Kidney epithelial cell (primary cell): ENCODE measurements around the gene FRY. TPM values are rescaled to one million over a fixed set of nuclear protein-coding genes. Genes with fewer than 3 reads are reported as not detected.

Experiments used
- DNase-seq: peaks from one replicate; pipeline ENCODE4 v3.0.0-alpha.2; 2010; ENCODE audit warnings: low read depth
- H3K27me3 ChIP-seq: 2 replicates; pipeline ENCODE4 v1.6.0; 2011; ENCODE audit warnings: low read length; ENCODE audit not compliant: control insufficient read depth, insufficient read depth
- H3K36me3 ChIP-seq: 2 replicates; pipeline ENCODE4 v1.5.1; 2011; ENCODE audit warnings: low read length; ENCODE audit not compliant: control insufficient read depth, insufficient read depth
- H3K4me3 ChIP-seq: 2 replicates; pipeline ENCODE4 v1.5.1; 2011; ENCODE audit warnings: low read depth, mild to moderate bottlenecking, control low read depth, low read length
- total RNA-seq: library from RNA; depleted of rRNA; stranded (reverse); fragments of >200 nt; gene quantifications from 2 replicates; pipeline ENCODE4 v1.2.3, GENCODE V29; 2015
- TF ChIP-seq, protein P1 (sequence below): IDR thresholded peaks from 2 replicates; pipeline ENCODE4 v1.5.1; 2011; ENCODE audit warnings: mild to moderate bottlenecking, moderate library complexity, low read length, control low read depth, inconsistent platforms; ENCODE audit not compliant: insufficient read depth, poor library complexity, severe bottlenecking

The FRY gene
- total RNA-seq, 1 donor from 2014 or later: 6.7 TPM

DNA sequence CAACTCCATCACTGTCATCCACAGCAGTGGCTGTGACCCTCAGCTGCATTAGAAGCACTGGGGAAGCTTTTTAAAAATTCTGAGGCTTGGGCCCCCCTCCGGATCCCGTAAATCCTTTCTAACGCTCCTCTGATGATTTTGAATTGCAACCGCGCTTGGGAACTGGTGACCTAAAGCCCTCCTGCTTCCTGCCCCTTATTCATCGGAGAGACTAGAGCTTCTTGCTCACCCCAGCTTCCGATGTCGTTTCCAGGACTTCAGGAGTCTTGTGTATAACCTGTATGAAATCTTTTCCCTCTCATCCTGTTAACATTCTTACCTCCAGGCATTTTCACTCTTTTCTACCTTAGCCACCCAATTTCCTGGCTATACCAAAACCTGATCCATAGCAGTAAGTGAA lies 268.8 kb downstream of the FRY start:
- no peaks in the 10 kb centered on the region for H3K36me3 ChIP-seq
- TF ChIP-seq, protein P1, sequence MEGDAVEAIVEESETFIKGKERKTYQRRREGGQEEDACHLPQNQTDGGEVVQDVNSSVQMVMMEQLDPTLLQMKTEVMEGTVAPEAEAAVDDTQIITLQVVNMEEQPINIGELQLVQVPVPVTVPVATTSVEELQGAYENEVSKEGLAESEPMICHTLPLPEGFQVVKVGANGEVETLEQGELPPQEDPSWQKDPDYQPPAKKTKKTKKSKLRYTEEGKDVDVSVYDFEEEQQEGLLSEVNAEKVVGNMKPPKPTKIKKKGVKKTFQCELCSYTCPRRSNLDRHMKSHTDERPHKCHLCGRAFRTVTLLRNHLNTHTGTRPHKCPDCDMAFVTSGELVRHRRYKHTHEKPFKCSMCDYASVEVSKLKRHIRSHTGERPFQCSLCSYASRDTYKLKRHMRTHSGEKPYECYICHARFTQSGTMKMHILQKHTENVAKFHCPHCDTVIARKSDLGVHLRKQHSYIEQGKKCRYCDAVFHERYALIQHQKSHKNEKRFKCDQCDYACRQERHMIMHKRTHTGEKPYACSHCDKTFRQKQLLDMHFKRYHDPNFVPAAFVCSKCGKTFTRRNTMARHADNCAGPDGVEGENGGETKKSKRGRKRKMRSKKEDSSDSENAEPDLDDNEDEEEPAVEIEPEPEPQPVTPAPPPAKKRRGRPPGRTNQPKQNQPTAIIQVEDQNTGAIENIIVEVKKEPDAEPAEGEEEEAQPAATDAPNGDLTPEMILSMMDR: no peak

DNA sequence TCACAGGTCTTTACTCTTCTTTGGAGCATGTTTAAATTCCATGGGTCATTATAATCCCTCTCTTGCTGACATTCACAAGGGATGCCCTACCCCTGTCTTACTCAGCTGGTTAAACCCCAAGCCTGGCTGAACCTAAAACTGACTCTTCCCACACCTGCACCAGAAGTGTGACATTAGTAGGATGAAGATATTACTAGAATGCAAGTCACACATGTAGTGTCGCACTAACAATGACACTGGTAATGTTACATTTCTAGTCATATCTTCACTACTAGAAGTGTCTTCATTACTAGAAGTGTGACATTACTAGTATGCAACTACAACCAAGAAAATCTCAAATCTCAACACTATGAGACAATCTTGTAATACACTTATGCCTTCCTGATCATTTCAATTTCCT lies 269.3 kb downstream of the FRY start:
- Histone ChIP-seq H3K36me3 (no peaks in the 10 kb centered on the region), H3K27me3 (peaks cover 9% of the 10 kb centered on the region), H3K4me3 (no peak overlapping the region)
- TF ChIP-seq, protein P1: no peak
- no peak for DNase-seq

More for the DNA sequence above, 268.8 kb downstream of the FRY start:
- DNase-seq: no peak
- Histone ChIP-seq H3K4me3 (no peak overlapping the region), H3K27me3 (peaks cover 9% of the 10 kb centered on the region)

DNA sequence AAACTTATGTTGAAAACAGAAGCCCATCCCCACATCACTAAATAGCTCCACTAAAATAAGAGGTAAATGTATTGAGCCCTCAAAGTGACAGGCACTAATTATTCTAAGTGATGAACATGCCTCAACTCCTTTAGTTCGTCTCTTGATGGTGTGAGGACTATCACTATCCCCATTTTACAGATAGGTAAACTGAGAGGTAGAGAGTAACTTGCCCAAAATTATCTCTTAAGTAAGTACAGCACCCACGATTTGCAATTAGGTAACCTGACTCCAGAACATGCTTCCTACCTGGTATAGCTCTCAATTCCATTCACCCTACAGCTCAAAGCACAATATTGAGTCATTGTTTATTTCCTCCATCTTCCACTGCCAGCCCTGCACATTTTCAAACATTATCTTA lies 270.9 kb downstream of the FRY start:
- H3K36me3 ChIP-seq: no peaks in the 10 kb centered on the region
- TF ChIP-seq, protein P1: no peak
- DNase-seq: no peak
- peaks cover 9% of the 10 kb centered on the region for H3K27me3 ChIP-seq
- no peak overlapping the region for H3K4me3 ChIP-seq

DNA sequence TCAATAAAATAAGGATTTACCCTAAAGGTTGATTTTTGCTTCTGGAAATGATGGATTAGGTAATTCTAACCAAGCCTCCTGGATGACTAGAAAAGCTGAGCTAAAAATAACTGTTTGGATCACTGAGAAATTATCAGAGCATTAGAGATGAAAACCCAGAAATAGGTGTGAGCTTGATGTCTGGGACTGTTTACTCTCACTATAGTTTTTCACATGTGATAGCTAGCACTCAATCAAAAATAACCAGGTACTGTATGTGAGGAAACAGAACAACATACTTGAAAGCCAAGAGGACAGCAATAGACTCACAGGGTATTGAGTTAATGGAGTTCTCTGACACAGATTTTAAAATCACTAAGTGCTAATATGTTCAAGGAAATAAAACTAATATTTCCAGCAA lies 274.1 kb downstream of the FRY start:
- DNase-seq: no peak
- H3K27me3 ChIP-seq: peaks cover 2% of the 10 kb centered on the region
- H3K36me3 ChIP-seq: no peaks in the 10 kb centered on the region
- TF ChIP-seq, protein P1: no peak
- no peak overlapping the region for H3K4me3 ChIP-seq

DNA sequence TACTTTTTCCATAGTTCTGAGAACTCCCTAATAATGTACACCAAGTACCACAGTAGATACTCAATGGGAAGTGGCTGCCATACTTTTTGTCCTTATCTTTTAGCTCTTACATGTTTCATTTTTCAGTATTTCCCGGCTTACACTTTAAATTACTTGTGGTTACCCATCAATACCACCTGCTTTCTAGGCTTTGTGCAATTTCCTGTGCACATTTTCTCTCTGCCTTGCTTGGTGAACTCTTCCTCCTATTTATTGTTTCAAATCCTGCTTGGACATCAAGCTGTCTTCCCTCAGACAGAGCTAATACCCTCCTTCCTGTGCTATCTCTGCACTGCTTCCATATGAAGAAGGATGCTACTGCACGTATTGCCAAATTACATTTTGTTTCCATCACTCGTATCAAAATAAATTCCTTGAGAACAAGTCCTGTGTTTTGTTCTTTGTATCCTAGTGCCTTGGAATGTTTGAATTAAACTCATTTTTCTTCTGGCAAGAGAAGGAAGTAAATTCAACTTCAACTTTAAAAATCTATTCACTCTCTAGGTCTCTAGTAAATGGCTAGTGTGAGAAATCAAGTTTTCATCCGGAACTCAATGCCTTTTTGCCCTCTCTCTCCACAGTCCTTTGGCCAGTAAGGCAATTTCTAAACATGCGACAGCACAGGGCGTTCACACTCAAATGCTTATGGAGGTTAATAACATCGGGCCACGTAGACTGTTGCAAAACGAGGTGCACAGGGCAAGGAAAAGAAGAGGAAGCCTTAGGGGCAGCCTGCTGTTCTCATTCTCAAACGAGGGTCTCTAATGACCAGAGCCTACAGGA lies 277.9 kb downstream of the FRY start:
- no peak for DNase-seq
- no peak overlapping the region for H3K4me3 ChIP-seq
- H3K27me3 ChIP-seq: no peaks in the 10 kb centered on the region
- no peaks in the 10 kb centered on the region for H3K36me3 ChIP-seq
- TF ChIP-seq, protein P1: no peak
